NCI-H82 (cell line): ENCODE results near the gene PIGV.
"Not testable (repeated sequence)": the region's sequence is repeated elsewhere in the genome, so short reads cannot be mapped to it uniquely, and the experiment has no call there.

Source experiments
- DNase-seq: peaks from one replicate; lab custom pipeline; 2025; lab: John Stamatoyannopoulos, UW

PIGV gene

GRCh38 chr1:26794391-26794790 is 6.6 kb downstream of the PIGV start:
- no peak for DNase-seq

- no peak for DNase-seq
Observed at GRCh38 chr1:26797627-26798026, 9.9 kb downstream of the PIGV start.

GRCh38 chr1:26799479-26800142 is 11.9 kb downstream of the PIGV start:
- peak; percentile 25 for DNase-seq

DNA sequence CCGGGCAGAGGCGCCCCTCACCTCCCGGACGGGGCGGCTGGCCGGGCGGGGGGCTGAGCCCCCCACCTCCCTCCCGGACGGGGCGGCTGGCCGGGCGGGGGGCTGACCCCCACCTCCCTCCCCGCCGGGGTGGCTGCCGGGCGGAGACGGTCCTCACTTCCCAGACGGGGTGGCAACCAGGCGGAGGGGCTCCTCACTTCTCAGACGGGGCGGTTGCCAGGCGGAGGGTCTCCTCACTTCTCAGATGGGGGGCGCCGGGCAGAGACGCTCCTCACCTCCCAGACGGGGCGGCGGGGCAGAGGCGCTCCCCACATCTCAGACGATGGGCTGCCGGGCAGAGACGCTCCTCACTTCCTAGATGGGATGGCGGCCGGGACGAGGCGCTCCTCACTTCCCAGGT is 16.2 kb downstream of the PIGV start:
- DNase-seq, result not testable (repeated sequence)

DNA sequence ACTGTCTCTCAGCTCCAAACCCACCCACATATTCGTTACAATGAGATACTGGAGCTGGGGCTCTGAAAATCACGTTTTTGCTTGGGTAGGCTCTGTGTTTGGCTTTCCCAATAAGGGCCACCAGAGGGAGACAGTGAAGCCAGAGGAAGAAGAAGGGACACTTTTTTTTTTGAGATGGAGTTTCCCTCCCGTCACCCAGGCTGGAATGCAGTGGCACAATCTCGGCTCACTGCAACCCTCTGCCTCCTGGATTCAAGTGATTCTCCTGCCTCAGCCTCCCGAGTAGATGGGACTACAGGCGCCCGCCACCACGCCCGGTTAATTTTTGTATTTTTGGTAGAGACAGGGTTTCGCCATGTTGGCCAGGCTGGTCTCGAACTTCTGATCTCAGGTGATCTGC is 22.4 kb downstream of the PIGV start:
- DNase-seq, result peak; percentile 88

- no peak for DNase-seq
Observed at GRCh38 chr1:26811057-26811456, 23.3 kb downstream of the PIGV start.

GRCh38 chr1:26811708-26812107 is 24.0 kb downstream of the PIGV start:
- no peak for DNase-seq

DNA sequence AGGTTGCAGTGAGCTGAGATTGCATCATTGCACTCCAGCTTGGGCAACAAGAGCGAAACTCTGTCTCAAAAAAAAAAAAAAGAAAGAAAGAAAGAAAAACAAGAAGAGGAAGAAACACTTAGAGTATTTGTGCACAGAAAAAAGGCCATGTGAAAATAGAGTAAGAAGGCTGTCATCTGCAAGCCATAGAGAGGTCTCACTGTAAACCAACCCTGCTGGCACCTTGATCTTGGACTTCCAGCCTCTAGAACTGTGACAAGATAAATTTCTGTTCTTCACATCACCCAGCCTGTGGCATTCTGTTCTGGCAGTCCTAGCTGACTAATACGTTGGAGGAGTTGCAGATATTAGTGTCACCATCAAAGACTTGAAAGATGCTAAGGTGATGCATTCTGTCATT is 26.6 kb downstream of the PIGV start:
- no peak for DNase-seq

GRCh38 chr1:26814893-26815292 is 27.1 kb downstream of the PIGV start:
- no peak for DNase-seq

- no peak for DNase-seq
Observed at GRCh38 chr1:26820784-26821269, 33.1 kb downstream of the PIGV start.

DNA sequence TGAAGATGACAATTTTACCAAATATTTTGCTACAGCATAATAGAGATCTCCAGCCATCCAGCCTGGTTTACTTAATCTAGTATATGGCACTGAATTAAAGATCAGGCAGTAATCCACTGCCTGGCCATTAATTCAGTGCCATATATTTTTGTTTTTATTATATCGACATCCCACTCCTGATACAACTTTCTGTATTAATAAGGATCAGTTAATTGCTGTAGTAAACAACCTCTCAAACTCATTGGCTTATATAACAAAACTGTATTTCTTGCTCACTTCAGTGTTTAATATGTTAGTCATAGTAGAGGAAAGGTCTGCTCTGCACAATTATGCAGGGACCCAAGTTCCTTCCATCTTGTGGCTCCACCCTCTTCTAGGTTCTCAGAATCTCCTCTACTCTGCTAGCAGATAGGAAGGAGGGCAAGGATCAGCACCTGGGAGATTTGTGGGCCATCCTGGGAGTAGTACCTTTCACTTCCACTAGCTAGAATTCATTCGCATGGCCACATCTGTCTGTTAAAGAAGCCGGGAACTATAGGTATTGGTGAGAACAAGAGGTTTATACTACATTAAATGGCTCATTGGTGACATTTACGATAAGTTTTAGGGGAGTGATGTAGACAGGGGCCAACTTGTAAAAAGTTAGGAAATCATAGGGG is 35.1 kb downstream of the PIGV start:
- DNase-seq, result no peak

DNA sequence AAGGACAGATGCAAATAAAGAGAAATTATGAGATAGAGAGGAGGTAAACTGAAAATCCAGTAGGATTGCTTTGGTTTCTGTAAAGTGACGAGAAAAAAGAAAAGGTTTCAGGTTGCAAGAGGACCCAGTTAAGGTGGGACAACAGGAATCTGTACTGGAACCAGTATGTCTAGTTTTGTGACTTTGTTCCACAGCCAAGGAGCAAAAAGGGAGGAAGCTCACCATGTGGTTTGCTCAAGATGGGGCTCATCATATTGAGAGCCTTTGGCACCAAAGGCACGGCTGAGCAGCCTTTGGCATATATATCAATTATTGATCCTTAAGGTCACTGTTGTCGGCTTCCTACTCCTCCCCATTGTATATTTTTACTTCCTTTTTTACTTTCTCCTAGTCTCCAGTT is 37.0 kb downstream of the PIGV start:
- no peak for DNase-seq

GRCh38 chr1:26826261-26827105 is 38.7 kb downstream of the PIGV start, which contains the start of gene ZDHHC18:
Gene ZDHHC18 (plus strand): TSS chr1:26826688. CDS start chr1:26826805, 117 bp downstream.
- peak; percentile 72 for DNase-seq

GRCh38 chr1:26827106-26827604 is 39.4 kb downstream of the PIGV start:
- no peak for DNase-seq

DNA sequence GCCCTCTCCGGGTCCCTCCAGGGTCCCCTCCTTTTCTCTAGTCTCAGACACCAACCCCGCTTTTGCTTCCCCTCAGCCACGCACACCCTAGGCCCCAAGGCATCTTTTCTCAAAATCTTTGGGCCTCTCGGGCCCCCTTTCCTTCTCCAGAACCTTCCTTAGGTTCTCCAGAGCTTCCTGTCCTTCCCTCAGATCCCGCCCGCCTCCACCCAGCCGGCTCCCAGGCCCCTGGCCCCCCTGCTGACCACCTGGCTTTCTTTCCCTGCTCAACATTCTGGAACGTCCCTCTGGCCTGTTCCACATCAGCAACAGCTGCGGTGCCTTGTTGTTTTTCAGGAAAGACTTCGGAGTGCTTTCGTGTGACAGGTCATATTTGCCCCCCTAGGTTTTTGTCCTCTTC is 39.9 kb downstream of the PIGV start:
- peak; percentile 43 for DNase-seq

DNA sequence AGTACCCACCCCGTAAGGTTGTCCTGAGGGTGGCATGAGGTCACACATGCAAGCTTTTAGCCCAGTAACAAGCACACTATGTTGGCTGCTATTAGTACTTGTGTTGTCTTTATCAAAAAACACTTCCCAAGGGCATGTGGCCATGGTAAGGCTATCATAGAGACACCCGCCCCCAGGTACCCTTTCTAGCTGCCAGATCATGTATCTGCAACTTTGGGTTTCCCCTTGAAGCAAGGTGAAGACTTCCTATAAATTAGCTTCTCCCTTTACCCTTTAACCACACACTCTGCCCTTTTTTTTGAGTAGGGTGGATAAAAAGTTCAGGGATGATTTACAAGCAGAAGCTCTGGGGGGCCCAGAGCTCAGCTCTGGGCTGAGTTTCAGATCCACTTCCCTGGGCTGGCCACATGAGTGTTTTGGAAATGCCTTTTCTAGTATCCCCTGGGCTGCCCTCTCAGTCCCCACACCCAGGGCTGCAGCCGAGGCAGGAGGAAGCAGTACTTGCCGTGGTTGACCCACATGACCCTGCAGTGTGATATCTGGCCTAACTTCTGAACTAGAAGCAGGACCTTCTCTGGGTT is 40.8 kb downstream of the PIGV start:
- no peak for DNase-seq

GRCh38 chr1:26829184-26829911 is 41.6 kb downstream of the PIGV start:
- no peak for DNase-seq

- no peak for DNase-seq
Observed at GRCh38 chr1:26831059-26831458, 43.3 kb downstream of the PIGV start.

DNA sequence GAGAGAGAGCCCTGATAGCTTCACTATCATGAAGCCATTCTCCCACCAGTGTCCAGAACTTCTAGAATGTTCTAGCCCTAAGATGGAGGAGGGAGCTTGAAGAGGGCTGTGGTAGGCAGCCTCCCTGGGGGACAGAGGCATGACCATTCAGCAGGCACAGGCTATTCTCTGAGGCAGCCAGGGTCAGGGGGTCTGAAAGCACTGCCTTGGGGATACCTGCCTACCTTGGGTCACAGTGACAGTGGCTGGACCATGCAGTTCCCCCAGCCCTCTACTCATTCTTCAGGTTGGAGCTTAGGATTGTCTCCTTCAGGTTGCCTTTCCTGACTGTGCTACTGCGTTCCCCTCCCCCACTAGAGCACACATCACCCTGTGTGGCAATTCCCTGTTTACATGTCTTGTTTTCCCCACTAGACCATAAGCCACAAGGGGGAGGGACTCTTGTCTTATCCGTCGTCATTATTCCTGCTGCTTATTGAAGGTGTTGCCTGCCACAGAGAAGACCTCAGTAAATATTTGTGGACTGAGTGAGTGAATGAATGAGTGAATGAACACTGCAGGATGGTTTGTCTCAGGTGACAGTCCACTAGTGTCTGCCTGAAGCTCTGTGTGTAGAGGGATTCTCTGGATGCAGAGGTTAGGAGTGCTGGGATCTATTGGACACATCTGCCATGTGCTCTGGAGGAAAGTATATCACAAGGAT is 43.9 kb downstream of the PIGV start:
- peak; percentile 82 for DNase-seq

DNA sequence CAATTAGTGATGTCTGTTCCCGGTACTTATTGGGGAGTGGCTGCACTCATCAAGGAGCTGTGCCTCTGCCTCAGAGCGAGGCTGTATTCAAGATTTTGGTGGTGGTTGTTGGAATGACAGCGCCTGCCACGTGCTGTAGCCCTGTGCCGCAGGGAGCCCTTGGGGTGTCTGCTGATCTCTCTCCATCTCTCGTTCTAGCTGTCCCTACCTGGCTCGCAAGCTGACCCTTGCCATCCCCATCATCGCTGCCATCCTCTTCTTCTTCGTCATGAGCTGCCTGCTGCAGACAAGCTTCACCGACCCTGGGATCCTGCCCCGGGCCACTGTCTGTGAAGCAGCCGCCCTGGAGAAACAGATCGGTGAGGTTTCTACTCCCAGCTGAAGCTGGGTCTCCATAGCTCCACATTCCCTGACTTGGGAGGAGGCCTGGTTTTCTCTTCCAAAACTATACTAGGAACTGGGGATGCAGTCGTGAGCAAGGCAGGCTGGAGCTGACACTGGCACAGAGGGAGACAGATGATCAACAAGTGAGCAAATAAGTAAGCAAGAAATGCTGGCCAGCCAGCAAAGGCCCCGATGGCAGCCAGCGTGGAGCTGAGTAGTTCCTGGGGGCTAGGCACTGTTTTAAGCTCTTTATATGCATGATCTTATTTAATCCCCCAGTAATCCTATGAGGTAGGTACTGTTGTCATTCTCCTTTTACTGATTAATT is 44.7 kb downstream of the PIGV start:
- DNase-seq, result peak; percentile 96
